Activated CD4-positive, CD25-positive, alpha-beta regulatory T cell treated with anti-CD3 and anti-CD28 coated beads, Interleukin-2, amount 50 U/mL, for 24 hours (primary cell): Measurements from ENCODE around the gene ALDOC.
"Not testable (repeated sequence)": the region's sequence is repeated elsewhere in the genome, so short reads cannot be mapped to it uniquely, and the experiment has no call there.

Experiments
- ATAC-seq, 2 donors: fragments of 150-1000 bp; cut with Tn5 transposase; one replicate each; pipeline ENCODE4 v1.10.0; 2021; ENCODE audit warnings: mild to moderate bottlenecking in 1 of 2, moderate library complexity in 1 of 2

ALDOC gene

GRCh38 chr17:28580959-28581358 is 4.3 kb upstream of the ALDOC start:
- ATAC-seq = no peak

- ATAC-seq = peak in 1 of 2 donors; percentile 46
These were observed 2.8 kb upstream of the ALDOC start for GRCh38 chr17:28579526-28579925.

- no peak for ATAC-seq
These were observed 1.8 kb upstream of the ALDOC start for GRCh38 chr17:28578246-28579195.

- no peak for ATAC-seq
These were observed 750 bp upstream of the ALDOC start for GRCh38 chr17:28577466-28577824.

- not testable (repeated sequence) for ATAC-seq
These were observed 679 bp downstream of the ALDOC start for GRCh38 chr17:28576016-28576415.

GRCh38 chr17:28575126-28575795 is 1.4 kb downstream of the ALDOC start:
- ATAC-seq = no peak

- ATAC-seq = no peak
These were observed 2.2 kb downstream of the ALDOC start for GRCh38 chr17:28574526-28574925.

GRCh38 chr17:28573966-28574480 is 2.7 kb downstream of the ALDOC start:
- no peak for ATAC-seq

- no peak for ATAC-seq
These were observed 3.2 kb downstream of the ALDOC start for GRCh38 chr17:28573521-28573920.

- ATAC-seq = no peak
These were observed 3.7 kb downstream of the ALDOC start for GRCh38 chr17:28573040-28573380.

GRCh38 chr17:28572259-28573039 is 4.2 kb downstream of the ALDOC start:
- no peak for ATAC-seq

- ATAC-seq = peak; percentile 99
These were observed 5.2 kb downstream of the ALDOC start, which contains the start of gene PIGS for GRCh38 chr17:28571361-28572122. TSS of gene PIGS (minus strand) at chr17:28571524. CDS start at chr17:28571496, 28 bp downstream.

- ATAC-seq = peak; percentile 33 to 40
These were observed 5.9 kb downstream of the ALDOC start for GRCh38 chr17:28570716-28571360.

GRCh38 chr17:28569446-28569845 is 7.2 kb downstream of the ALDOC start:
- no peak for ATAC-seq

- ATAC-seq = no peak
These were observed 9.1 kb downstream of the ALDOC start for GRCh38 chr17:28567604-28568003.

- no peak for ATAC-seq
These were observed 13.2 kb downstream of the ALDOC start for GRCh38 chr17:28563475-28563874.

- no peak for ATAC-seq
These were observed 21.7 kb downstream of the ALDOC start for GRCh38 chr17:28555022-28555421.

GRCh38 chr17:28554565-28554964 is 22.1 kb downstream of the ALDOC start:
- no peak for ATAC-seq

- no peak for ATAC-seq
These were observed 23.6 kb downstream of the ALDOC start for GRCh38 chr17:28553000-28553505.

- ATAC-seq = peak; percentile 85 to 86
These were observed 24.3 kb downstream of the ALDOC start, which contains the start of gene UNC119 for GRCh38 chr17:28552176-28552999. TSS of gene UNC119 (minus strand) at chr17:28552624. CDS start at chr17:28552557, 67 bp downstream.
